GM21526 (cell line): Measurements from ENCODE around the gene DISC1.
A peak's percentile ranks its signal among the peaks of the same experiment; 100 is the strongest.

ENCODE experiments used
- ATAC-seq: cut with Tn5 transposase; IDR thresholded peaks from one replicate; pipeline ENCODE4 v1.9.1; 2021; ENCODE audit warnings: moderate library complexity; ENCODE audit not compliant: unreplicated experiment, low FRiP score

The DISC1 gene

DNA sequence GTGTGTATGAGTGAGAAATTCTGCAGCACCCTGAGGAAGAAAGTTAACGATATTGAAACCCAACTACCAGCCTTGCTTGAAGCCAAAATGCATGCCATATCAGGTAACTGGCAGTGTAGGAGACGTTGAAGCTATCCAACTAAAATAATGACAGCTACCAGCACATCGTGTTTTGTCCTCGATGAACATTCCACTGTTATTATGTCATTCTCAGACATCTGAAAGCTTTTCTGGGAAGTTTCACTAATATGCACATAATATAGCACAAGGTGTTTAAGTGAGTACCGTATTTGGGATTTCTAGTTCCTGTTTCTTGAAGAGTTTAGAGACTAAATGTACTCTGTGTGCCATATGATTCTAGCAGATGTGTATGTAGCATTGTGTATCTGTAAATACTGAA, 173.5 kb downstream of the DISC1 start:
- no peak for ATAC-seq

DNA sequence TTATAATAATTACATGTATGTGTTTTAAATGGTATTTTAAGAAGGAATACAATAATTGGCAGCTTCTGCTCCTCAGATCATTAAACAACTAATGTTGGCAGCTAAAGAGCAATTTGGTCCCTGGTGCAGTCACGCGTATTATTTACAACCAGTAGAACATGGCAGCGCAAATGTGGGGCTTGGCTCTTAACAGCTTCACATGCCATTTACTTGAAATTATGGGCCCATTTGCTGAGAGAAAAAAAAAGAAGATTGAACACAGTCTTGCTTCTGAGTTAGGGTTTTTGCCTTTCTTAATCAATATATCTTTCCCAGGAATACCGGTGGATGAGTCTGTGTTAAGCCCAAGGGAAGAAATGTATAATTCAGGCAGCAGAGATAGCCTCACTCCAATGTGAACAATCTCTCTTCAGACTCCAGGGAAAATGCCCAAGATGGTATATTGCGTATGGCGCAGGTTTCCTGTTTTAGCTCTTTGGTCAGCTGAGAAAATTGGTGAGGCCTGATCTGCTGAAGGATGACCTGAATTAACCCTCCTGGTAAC, 174.5 kb downstream of the DISC1 start:
- ATAC-seq: no peak

DNA sequence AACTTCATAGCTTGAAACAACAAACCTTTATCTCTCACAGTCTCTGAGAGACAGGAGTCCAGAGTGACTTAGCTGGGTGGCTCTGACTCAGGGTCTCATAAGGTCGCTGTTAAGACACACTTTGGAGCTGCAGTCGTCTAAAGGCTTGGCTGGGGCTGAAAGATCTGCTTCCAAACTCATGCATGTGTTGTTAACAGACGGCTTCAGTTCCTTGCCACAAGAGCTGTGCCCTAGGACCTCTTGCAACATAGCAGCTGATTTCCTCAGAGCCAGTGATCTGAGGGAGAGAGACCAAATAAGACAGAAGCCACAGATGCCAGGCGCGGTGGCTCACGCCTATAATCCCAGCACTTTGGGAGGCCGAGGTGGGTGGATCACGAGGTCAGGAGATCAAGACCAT, 176.8 kb downstream of the DISC1 start:
- ATAC-seq: no peak

DNA sequence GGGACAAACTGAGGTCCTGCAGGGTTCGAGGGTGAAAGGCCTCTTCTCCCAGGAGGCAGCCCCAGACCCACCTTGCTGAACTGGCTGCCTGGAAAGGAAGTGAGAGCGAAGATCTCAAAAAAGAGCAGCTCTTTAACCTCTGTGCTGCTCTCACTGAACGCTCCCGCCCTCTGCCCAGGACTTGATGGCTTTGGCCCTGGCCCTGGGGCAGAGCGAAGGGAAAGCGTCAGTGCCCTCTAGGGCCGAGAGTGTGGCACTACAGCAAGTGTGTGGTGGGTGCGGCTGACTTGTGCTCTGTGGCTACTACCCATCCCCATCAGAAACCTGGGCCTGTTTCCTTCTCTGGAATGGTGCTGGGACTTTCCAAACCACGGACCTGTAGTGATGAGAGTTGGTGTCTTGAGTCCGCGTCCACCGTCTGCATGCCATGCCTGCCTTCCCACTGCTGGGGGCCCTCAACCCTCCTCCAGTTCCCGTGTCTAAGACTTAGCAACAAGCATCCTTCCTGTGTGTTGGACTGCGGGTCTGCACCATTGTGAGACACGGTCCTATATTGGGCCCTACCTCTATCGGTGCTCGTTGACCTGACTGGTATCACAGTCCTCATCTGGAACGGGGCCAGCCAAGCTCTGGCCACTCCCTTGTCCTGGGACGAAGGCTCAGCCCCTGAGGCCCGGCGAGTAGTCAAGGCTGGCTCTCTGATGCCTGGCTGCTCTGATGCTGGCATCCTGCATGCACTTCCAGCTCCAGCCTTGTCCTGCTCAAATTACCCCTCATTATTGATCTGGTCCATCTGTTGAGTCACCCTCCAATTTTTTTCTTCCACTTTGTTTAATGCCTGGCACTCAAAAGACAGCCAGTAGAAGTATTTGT, 180.3 kb downstream of the DISC1 start:
- ATAC-seq: peak; percentile 97

DNA sequence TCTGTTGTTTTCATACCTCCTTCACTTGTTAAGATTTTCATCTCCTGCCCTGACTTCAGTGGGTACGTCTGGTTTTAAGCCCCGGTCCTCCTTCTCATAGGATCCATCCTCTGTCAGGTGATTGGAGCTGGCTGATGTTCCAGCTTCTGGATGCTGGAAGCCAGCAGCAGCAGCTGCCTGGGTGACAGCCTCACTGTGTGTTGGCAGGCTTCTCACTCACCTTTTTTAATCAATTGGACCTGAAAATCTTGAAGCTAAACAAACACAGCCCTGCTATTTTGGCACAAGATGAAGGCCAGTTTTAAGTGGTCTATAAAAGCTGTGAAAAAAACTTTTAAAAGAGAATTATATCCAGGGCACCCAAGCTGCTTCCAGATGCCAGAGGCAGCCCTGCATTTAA, 181.0 kb downstream of the DISC1 start:
- ATAC-seq: no peak

DNA sequence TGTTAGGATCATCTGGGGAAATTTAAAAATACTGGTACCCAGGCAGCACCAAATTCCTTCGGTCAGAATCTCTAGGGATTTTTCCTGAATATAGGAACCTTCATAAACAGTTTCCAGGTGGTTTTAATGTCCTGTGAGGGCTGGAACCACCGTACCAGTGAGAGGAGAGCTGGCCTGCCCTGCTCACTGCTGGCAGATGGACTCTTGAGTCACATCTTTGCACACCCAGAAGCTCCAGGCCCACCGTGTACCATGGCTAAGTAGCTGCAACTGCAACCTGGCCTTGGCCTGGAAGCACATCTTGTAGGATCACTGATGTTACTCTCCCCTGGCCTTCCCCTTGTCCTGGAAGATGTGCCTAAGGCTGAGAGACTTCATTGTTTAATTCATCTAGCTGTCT, 181.5 kb downstream of the DISC1 start:
- no peak for ATAC-seq

DNA sequence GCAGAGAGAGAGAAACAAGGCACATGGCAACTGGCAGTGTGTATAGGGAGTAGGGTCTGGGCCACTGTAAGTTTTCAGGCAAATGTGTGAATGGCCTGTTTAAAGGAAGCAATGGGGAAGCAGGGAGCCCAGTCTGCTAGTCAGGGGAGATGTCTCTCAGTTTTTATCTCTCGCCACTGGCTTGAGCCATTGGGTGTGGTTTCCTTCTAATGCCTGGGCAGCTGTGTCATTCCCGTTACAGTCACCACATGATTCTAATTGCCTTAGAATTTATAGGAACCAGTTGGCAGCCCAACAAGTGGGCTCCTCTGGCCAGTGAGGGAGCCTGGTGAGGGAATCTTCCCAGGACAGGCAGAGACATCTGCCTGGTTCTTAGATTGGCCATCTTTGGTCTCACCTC, 182.4 kb downstream of the DISC1 start:
- ATAC-seq: no peak

DNA sequence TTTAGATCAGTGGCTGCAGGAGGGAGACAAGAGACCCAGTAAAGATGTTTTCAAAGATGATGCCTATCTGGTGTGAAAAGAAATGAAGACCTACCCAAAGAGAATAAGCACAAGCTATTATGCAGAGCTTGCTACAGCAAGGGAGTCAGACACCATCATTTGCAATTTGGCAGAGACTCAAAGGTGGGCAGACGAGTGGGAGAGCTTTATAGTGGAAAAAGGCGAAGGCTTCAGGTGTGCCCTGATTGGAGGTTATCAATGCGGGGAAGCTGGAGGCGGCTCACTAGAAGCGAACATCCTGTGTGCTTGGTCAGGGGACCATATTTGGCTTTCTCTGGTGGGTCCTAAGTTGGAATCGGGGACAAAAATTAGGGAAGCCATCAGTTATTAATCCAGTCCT, 183.8 kb downstream of the DISC1 start:
- ATAC-seq: no peak

DNA sequence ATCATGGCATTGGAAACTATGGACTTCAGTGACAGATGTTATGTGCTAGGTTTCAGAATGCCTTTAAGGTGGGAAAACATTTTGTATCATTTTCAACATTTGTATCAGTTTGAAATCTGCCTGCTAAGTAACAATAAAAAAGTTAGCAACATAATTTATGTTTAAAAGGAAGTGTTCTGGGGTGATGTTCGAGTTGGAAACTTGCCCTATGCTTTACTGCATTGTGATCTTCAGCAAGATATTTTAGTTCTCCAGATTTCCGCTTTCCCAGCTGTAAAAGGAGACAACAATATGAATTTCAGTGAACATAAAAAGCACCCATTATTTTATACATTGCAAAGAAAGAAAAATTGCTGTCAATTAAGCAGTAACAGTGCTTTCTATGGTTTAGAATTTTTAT, 187.4 kb downstream of the DISC1 start:
- ATAC-seq: no peak

DNA sequence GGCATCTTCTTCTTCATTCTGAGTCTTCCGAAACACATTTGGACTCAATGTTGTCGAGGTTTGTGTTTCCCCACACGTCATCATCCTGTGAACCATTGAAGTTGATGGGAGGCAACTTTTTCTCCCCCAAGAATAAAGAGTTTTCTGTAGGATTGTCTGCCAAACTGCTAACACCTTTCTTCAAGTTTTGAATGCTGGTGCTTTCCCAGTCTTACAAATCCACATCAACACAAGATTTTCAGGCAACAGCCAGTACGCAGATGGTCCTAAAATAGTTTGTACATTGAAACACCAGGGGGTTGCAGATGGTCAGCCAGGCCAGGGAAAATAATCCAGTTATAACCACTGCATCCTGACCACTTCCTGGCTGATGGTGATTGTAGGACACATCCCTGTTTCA, 187.9 kb downstream of the DISC1 start:
- ATAC-seq: no peak

DNA sequence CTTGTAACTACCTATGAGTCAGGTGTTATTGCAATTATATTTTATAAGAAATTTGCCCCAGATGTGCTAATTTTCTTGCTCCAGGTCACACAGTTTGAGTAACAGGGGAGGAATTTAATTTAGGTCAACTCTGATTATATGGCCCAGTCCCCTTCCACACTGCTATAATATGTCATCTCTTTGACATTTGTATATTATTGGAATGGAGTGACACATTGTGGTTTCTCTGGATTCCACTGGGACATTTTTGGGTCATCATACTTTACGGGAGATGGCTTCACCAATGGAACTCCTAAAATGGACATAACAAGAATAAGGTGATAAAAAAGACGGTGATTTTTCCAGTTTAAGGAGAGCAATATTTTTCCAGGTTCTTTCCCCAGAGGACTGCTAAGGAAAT, 191.2 kb downstream of the DISC1 start:
- no peak for ATAC-seq

DNA sequence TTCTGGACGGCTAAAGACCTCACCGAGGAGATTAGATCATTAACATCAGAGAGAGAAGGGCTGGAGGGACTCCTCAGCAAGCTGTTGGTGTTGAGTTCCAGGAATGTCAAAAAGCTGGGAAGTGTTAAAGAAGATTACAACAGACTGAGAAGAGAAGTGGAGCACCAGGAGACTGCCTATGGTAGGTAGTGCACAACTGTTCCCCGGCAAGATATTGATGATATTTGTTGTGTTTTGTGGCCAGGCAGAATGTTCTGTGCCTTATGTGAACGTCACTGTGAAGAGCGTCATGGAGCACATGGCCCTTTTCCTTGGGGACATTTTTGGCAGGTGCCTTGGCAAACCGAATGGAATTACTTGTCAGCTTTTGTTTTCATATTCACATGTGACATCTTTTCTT, 191.7 kb downstream of the DISC1 start:
- ATAC-seq: no peak

DNA sequence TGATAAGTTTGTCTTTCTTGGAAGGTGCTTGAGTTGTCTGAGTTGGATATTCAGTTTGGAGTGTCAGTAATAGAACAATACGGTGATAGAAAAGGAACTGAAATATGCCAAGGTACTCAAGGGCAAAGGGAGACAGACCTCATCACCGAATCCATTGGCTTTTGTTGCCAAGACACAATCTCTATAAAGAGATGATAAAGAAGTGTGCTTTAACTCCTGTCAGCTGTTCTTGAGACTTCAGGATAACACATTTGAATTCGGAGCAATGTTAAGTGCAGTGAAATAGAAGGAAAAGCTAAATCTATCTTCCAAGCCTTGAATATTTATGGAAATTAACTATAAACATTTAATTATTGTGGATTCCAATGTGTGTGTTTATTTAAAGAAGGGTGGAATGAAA, 194.7 kb downstream of the DISC1 start:
- no peak for ATAC-seq

DNA sequence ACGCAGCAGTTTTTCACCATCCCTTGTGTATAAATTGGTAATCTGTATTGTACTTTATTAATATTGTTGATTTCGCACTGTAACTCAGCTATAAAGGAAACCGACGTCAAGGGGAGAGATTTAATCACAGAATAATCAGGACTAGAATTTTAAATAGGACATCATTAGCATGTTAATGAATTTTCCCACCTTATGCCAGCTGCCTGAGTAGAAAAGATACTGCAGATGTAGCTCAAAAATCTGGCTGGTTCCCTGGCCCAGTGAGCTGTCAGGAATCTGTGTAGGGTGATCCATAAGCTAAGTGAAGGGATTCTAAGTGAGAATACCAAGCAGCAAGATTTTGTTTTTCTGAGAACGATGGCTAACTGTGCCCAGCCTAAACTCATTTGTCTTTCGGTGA, 195.5 kb downstream of the DISC1 start:
- ATAC-seq: no peak

DNA sequence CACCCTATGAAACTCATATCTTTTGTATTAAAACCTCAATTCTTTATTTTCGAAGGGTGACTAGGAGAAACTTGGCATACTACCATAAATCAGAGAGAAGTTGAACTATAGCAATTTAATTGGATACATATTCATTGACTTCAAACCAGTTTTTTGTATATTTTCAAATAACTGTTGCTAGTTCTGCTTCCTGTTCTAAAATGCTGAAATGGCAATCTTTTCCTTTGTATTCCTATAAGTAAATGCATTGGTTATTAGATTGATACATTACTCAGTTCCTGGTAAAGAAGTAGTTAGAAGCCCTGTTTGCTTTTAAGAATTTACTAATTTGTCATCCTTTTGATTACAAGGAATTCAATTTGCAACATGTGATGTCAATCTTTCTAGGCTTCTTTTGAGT, 200.0 kb downstream of the DISC1 start:
- no peak for ATAC-seq

DNA sequence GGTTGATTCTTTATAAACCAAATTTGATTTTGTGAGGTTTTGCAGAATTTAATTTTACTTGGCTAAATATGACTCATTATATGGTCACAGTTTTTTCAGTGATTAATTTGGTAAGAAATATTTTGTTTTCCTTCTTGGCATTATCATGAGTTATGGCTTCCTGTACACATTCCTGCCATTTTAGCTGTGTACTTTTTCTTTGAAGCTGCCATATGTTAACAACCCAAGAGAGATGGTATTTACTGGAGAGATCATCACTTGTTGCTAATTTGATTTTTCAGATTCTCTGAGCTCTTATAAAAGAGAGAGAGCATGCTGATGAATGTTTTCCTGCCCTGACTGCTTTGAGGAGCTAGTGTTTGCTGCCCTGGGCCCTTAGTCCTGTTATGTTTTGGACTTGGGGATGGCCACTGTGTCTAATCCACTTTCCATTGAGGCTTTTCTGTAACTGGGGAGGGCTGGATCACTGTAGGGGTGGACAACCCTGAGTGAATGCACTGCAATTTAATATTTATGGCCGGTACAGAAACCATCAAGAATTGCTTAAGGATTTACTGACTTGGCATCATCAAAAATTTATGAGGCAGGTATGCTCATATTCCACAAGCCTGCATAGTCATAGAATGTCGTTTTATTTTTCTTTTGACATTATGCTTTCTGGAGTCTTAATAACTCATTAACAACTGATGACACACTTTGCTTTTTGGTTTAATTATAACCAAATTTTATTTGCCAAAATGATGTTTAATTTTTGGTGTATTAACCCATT, 200.9 kb downstream of the DISC1 start:
- no peak for ATAC-seq

DNA sequence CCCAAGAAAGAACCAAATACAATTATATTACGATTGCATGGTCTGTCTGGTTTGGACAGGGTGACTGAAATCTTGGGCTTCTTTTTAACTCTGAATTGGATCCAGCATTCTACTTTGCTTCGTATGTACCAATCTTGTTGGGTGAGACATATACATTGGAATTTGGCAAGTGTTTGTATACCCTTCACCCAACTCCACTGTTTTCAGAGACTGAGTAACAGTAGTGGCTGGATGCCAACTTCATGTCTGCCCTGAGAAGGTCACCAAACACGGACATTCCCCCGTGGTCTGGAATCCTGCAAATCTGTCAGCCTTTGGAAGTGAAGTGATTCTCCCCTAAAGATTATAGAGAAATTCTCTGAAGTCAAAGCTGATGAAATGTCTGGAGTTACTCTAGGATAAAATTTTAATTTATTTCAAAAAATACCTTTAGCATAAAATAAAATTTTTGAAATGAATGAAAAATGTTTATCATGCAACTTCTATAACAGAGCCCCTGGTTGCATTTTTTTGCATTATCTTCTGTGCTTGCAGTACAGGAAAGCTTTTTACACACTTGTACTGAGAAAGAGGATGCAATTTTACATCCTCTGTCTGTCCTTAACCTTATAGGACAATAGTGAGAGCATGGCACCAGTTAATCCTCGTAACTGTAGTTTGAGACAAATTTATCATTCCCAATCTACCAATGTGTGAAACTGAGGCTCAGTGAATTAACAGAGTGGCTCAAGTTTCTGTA, 201.8 kb downstream of the DISC1 start:
- ATAC-seq: no peak

DNA sequence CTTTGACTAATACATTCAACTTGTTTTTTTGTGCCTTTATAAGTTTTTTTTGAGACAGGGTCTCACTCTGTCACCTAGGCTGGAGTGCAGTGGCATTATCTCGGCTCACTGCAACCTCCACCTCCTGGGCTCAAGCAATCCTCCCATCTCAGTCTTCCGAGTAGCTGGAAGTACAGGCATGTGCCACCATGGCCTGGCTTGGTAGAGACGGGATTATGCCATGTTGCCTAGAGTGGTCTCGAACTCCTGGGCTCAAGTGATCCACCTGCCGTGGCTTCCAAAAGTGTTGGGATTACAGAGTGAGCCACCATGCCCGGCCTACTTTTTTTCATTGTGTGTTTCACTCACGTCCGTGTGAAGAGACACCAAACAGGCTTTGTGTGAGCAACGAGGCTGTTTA, 202.7 kb downstream of the DISC1 start:
- ATAC-seq: no peak

DNA sequence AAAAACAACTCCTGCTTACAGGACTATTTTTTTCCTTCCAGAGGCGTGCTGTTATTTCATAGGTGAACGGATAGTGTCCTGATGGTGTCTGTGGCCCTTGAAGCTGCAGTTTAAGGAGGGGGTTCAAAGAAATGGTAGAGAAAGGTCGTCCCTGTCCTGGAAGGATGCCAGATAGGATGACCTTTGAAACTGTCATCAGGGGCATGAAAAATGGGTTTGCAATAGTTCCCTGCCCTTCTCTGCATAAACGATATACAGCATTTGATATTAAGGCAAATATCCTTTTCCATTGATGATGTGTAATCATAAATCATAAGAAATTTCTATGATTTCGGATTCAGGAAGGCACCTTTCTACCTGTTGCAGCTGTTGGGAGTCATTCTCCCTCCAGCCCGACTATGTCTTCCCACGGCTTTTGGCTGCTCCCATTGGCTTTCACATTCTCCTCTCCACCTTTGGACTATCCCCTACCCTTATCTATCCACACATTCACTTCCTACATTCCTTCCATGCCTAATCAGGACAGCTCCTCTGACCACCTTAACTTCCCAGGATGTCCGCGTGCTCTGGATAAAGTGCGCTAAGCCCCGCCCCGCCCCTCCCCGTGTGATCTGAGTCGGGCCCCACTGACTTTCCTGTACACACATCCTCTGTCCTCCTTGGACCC, 209.8 kb downstream of the DISC1 start:
- no peak for ATAC-seq

DNA sequence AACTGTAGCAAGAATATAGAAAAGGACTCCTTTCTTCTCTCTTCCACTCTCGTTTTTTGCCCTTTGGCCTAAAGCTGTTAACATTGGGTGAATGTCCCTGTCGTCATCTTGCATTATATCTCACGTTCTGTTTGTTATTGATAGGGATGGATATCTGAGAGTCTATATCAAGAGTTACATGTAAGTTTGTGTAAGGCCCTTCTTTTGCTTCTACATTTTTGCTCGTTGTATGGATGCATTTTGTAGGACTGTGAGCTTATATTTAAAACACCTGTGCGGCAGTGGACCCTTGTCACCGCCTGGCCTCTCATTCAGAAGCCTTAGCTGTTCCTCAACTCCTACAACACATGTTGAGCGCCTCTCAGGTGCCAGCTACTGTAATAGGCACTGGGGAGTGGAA, 211.9 kb downstream of the DISC1 start:
- ATAC-seq: no peak

DNA sequence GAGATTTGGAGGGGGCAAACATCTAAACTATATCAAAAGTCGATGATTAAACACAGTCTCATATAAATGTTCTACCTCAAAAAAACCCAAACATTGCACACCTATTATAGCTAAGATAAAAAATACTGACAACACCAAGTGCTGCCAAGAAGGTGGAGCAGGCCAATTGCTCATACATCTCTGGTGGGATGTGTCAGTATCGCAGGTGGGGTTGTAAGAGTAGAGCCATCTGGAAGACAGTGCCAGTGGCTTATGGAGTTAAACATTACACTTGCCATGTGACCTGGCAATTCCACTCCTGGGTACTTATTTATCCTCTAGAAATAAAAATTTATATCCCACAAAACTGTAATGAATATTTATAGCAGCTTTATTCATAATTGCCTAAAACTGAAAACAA, 213.4 kb downstream of the DISC1 start:
- no peak for ATAC-seq
